PC-3 (cell line): ENCODE measurements around the gene LCTL. TPM values are rescaled to one million over a fixed set of nuclear protein-coding genes. Genes with fewer than 3 reads are reported as not detected.
A peak's percentile ranks its signal among the peaks of the same experiment; 100 is the strongest.
"Not testable (repeated sequence)": the region's sequence is repeated elsewhere in the genome, so short reads cannot be mapped to it uniquely, and the experiment has no call there.

Experiments
- ATAC-seq: fragments of 200-7000 bp; cut with Tn5 transposase; 2 replicates; pipeline ENCODE4 v1.9.1; 2020; ENCODE audit warnings: mild to moderate bottlenecking, moderate library complexity
- BruUV-seq: library from RNA; stranded (reverse); fragments of 400-500 nt; replicated peaks from 2 replicates; lab custom pipeline; 2021; lab: Mats Ljungman, UMichigan
- CTCF ChIA-PET: fragments of 300-600 bp; sonication (Branson Sonifier 250); formaldehyde crosslinking; loops from one replicate; lab custom pipeline; 2022; ENCODE audit warnings: antibody characterized with exemption; lab: Charles Lee
- POLR2A ChIA-PET: fragments of 300-600 bp; sonication (Branson Sonifier 250); formaldehyde crosslinking; loops from one replicate; lab custom pipeline; 2022; ENCODE audit warnings: antibody characterized with exemption; ENCODE audit not compliant: unreplicated experiment; lab: Charles Lee
- DNase-seq: peaks from one replicate; pipeline ENCODE4 v3.0.0-alpha.2; 2015
- H2AFZ ChIP-seq: fragments of 300-600 bp; sonication (generic); 2 replicates; pipeline ENCODE4 v1.6.0; 2016; ENCODE audit warnings: antibody characterized with exemption, low read length
- H3F3A ChIP-seq: fragments of 300-600 bp; sonication (generic); one replicate; pipeline ENCODE4 v1.6.0; 2017; ENCODE audit warnings: antibody characterized with exemption, low read length, control low read depth, mild to moderate bottlenecking; ENCODE audit not compliant: unreplicated experiment
- H3K27ac ChIP-seq: fragments of 300-600 bp; sonication (generic); 2 replicates; pipeline ENCODE4 v1.5.1; 2016; ENCODE audit warnings: mild to moderate bottlenecking, low read length
- H3K27me3 ChIP-seq: fragments of 300-600 bp; sonication (generic); 2 replicates; pipeline ENCODE4 v1.6.1; 2016; ENCODE audit warnings: low read length, mixed read lengths
- H3K36me3 ChIP-seq: fragments of 300-600 bp; sonication (generic); 2 replicates; pipeline ENCODE4 v1.6.1; 2016; ENCODE audit warnings: low read depth, mixed run types, low read length, mixed read lengths
- H3K4me1 ChIP-seq: fragments of 300-600 bp; sonication (generic); 2 replicates; pipeline ENCODE4 v1.5.1; 2016; ENCODE audit warnings: low read length; ENCODE audit not compliant: insufficient read depth
- H3K4me2 ChIP-seq: fragments of 300-600 bp; sonication (generic); 2 replicates; pipeline ENCODE4 v1.6.0; 2016; ENCODE audit warnings: low read length
- H3K4me3 ChIP-seq: fragments of 300-600 bp; sonication (generic); 2 replicates; pipeline ENCODE4 v1.5.1; 2016; ENCODE audit warnings: mild to moderate bottlenecking, low read length, mixed read lengths
- H3K79me2 ChIP-seq: fragments of 300-600 bp; sonication (generic); 2 replicates; pipeline ENCODE4 v1.6.1; 2017; ENCODE audit warnings: low read length, mixed read lengths
- H3K9ac ChIP-seq: fragments of 300-600 bp; sonication (generic); 2 replicates; pipeline ENCODE4 v1.6.0; 2016; ENCODE audit warnings: mild to moderate bottlenecking, low read length
- H3K9me2 ChIP-seq: fragments of 300-600 bp; sonication (generic); replicated peaks from 2 replicates; pipeline ENCODE4 v1.6.1; 2016; ENCODE audit warnings: mixed run types, low read length, mixed read lengths
- H3K9me3 ChIP-seq: fragments of 300-600 bp; sonication (generic); 2 replicates; pipeline ENCODE4 v1.6.1; 2016; ENCODE audit warnings: low read length, mixed read lengths
- H4K20me1 ChIP-seq: fragments of 300-600 bp; sonication (generic); 2 replicates; pipeline ENCODE4 v1.6.1; 2016; ENCODE audit warnings: low read length, mixed read lengths
- EZH2 ChIP-seq: fragments of 300-600 bp; sonication (generic); IDR thresholded peaks from one replicate; pipeline ENCODE4 v1.6.1; 2017; ENCODE audit warnings: antibody characterized with exemption, mild to moderate bottlenecking, low read length; ENCODE audit not compliant: unreplicated experiment
- EZH2phosphoT487 ChIP-seq: fragments of 300-600 bp; sonication (generic); IDR thresholded peaks from 2 replicates; pipeline ENCODE4 v1.6.1; 2018; ENCODE audit warnings: mild to moderate bottlenecking, antibody characterized with exemption, low read length, borderline replicate concordance
- intact Hi-C: fragments of 100-400 bp; cut with micrococcal nuclease; formaldehyde crosslinking; loops from 2 replicates; pipeline ENCODE4 v1.9.0; 2023
- total RNA-seq: library from RNA; depleted of rRNA; stranded (reverse); fragments of >200 nt; gene quantifications from 2 replicates; pipeline ENCODE4 v1.2.3, GENCODE V29; 2014
- TF ChIP-seq, protein P1 (sequence below): fragments of 300-600 bp; sonication (generic); conservative IDR thresholded peaks from 2 replicates; pipeline ENCODE4 v1.5.1; 2017; ENCODE audit warnings: antibody characterized with exemption, low read depth, mild to moderate bottlenecking, low read length

LCTL gene
- total RNA-seq, 1 experiment from 2014 or later: not detected

- BruUV-seq: TSS peak; percentile 68
- intact Hi-C loops: loop anchor here (10.0 kb wide), 1 partner anchor 209 kb away; the partner anchor contains the start of gene DIS3L
- ATAC-seq (no peak), DNase-seq (no peak)
- peak overlapping the region; percentile 89 for H3K27ac ChIP-seq
- TF ChIP-seq EZH2 (no peak), EZH2phosphoT487 (no peak)
- TF ChIP-seq, protein P1, sequence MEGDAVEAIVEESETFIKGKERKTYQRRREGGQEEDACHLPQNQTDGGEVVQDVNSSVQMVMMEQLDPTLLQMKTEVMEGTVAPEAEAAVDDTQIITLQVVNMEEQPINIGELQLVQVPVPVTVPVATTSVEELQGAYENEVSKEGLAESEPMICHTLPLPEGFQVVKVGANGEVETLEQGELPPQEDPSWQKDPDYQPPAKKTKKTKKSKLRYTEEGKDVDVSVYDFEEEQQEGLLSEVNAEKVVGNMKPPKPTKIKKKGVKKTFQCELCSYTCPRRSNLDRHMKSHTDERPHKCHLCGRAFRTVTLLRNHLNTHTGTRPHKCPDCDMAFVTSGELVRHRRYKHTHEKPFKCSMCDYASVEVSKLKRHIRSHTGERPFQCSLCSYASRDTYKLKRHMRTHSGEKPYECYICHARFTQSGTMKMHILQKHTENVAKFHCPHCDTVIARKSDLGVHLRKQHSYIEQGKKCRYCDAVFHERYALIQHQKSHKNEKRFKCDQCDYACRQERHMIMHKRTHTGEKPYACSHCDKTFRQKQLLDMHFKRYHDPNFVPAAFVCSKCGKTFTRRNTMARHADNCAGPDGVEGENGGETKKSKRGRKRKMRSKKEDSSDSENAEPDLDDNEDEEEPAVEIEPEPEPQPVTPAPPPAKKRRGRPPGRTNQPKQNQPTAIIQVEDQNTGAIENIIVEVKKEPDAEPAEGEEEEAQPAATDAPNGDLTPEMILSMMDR: no peak
- ChIA-PET CTCF (no interaction called here), POLR2A (no interaction called here)
- peaks cover 41% of the 10 kb centered on the region for H4K20me1 ChIP-seq
- peaks cover 13% of the 10 kb centered on the region for H3K4me1 ChIP-seq
- peaks cover 49% of the 10 kb centered on the region for H3K36me3 ChIP-seq
- H3K4me2 ChIP-seq: peak overlapping the region; percentile 90
- peak overlapping the region; percentile 98 for H3K9ac ChIP-seq
- no peaks in the 10 kb centered on the region for H3K9me3 ChIP-seq
- H3K27me3 ChIP-seq: no peaks in the 10 kb centered on the region
- H2AFZ ChIP-seq: no peak overlapping the region
- peaks cover 82% of the 10 kb centered on the region for H3K79me2 ChIP-seq
- H3F3A ChIP-seq: peaks cover 22% of the 10 kb centered on the region
- no peaks in the 10 kb centered on the region for H3K9me2 ChIP-seq
- peak overlapping the region; percentile 99 for H3K4me3 ChIP-seq
These were observed 61.8 kb downstream of the LCTL start for GRCh38 chr15:66503780-66504562.

DNA sequence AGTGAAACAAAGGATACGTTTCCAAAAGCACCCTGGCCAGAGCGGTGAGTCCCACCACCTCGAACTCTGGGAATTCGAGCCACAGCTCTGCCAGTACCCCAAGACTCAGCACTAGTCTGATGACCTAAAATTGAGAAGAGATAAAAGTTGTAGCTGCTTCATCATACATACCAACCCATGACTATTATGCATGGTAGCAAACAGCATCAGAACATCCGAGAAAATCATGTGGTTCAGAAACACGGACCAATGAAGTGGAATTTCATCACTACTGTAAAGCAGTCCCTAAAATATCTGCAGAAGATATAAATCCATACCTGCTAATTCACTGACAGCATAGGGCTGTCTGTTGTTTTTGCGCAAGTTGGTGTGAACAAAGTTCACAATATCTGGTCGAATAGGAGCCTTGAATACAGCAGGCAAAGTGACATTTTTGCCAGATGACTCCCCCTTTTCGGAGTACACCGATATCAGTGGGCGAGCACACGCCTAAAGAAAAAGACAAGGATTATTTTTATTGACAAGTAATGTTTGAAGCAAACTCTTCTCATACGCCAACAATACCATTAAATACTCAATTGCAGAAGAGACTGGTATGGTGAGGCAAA is 62.7 kb downstream of the LCTL start:
- Histone ChIP-seq H4K20me1 (peaks cover 47% of the 10 kb centered on the region), H3K4me2 (peak overlapping the region; percentile 90), H3K36me3 (peaks cover 55% of the 10 kb centered on the region), H3K9ac (peak overlapping the region; percentile 98), H3K4me1 (peaks cover 13% of the 10 kb centered on the region), H3K79me2 (peaks cover 76% of the 10 kb centered on the region), H3K4me3 (peak overlapping the region; percentile 99), H3F3A (peaks cover 30% of the 10 kb centered on the region)
- H3K27ac ChIP-seq, H3K27me3 ChIP-seq, CTCF ChIA-PET, DNase-seq, H3K9me2 ChIP-seq, ATAC-seq, H2AFZ ChIP-seq, BruUV-seq, H3K9me3 ChIP-seq: not testable (repeated sequence)
- intact Hi-C loops: loop anchor here (10.0 kb wide), 1 partner anchor 208 kb away; the partner anchor contains the start of gene DIS3L
- POLR2A ChIA-PET: interaction anchor here (0.6 kb wide), 1 partner anchor 48 kb away, joined by 3 read pairs; no protein-coding TSS in a partner anchor

DNA sequence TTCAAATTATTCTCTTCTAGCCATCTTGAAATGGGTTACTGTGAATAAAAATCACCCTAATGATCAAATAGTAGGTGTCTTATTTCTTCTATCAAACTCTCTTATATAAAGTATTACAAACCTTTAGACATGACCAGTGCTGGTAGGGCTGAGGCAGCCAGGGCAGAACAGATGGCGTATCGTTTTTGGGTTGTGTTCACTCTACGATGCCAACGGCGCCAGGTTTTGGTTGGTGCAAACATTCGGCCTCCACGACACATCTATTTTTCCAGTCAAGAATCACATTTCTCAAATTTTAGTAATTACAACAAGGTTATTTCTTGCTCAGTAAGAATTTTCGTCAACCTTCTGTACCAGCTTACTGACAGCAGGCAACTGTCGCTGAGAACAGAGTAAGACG is 63.3 kb downstream of the LCTL start:
- no peaks in the 10 kb centered on the region for H3K9me3 ChIP-seq
- H2AFZ ChIP-seq: no peak overlapping the region
- peak overlapping the region; percentile 99 for H3K4me3 ChIP-seq
- peaks cover 13% of the 10 kb centered on the region for H3K4me1 ChIP-seq
- H4K20me1 ChIP-seq: peaks cover 49% of the 10 kb centered on the region
- peaks cover 55% of the 10 kb centered on the region for H3K36me3 ChIP-seq
- BruUV-seq: no TSS peak
- no peaks in the 10 kb centered on the region for H3K27me3 ChIP-seq
- no peaks in the 10 kb centered on the region for H3K9me2 ChIP-seq
- peaks cover 32% of the 10 kb centered on the region for H3F3A ChIP-seq
- CTCF ChIA-PET: no interaction called here
- POLR2A ChIA-PET: interaction anchor here (0.6 kb wide), 1 partner anchor 49 kb away, joined by 3 read pairs; no protein-coding TSS in a partner anchor
- H3K27ac ChIP-seq: no peak overlapping the region
- TF ChIP-seq, protein P1: no peak
- TF ChIP-seq EZH2 (no peak), EZH2phosphoT487 (no peak)
- H3K4me2 ChIP-seq: peak overlapping the region; percentile 90
- DNase-seq (no peak), ATAC-seq (no peak)
- H3K79me2 ChIP-seq: peaks cover 69% of the 10 kb centered on the region
- intact Hi-C loops: loop anchor here (10.0 kb wide), 1 partner anchor 208 kb away; the partner anchor contains the start of gene DIS3L
- H3K9ac ChIP-seq: peak overlapping the region; percentile 98; the same call in 1 of the 2 replicates

DNA sequence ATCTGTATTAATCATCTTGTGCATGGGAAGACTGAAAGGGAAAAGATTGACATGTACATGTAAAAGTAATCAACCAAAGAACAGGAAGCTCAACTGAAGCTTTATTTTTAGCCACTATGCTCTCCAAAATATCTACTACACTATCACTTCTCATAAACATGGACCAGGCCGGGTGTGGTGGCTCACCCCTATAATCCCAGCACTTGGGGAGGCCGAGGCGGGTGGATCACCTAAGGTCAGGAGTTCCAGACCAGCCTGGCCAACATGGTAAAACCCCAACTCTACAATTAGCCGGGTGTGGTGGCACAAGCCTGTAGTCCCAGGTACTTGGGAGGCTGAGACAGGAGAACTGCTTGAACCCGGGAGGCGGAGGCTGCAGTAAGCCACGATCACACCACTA is 65.5 kb downstream of the LCTL start:
- POLR2A ChIA-PET, BruUV-seq, ATAC-seq, H3K4me2 ChIP-seq, H3K27ac ChIP-seq, H2AFZ ChIP-seq, H3K4me3 ChIP-seq, H3K27me3 ChIP-seq, H3K9me2 ChIP-seq, CTCF ChIA-PET, DNase-seq, H3K9me3 ChIP-seq, H3K9ac ChIP-seq: not testable (repeated sequence)
- H4K20me1 ChIP-seq: peaks cover 49% of the 10 kb centered on the region
- peaks cover 55% of the 10 kb centered on the region for H3K36me3 ChIP-seq
- peaks cover 68% of the 10 kb centered on the region for H3K79me2 ChIP-seq
- H3F3A ChIP-seq: peaks cover 32% of the 10 kb centered on the region
- peaks cover 18% of the 10 kb centered on the region for H3K4me1 ChIP-seq
- intact Hi-C loops: loop anchor here (10.0 kb wide), 1 partner anchor 206 kb away; the partner anchor contains the start of gene DIS3L
